GM18502 (cell line): ENCODE data around the gene LRP1B.
A peak's percentile ranks its signal among the peaks of the same experiment; 100 is the strongest.

Source experiments
- ATAC-seq: cut with Tn5 transposase; IDR thresholded peaks from one replicate; pipeline ENCODE4 v1.9.1; 2021; ENCODE audit warnings: mild to moderate bottlenecking; ENCODE audit not compliant: unreplicated experiment, poor library complexity

LRP1B gene

DNA sequence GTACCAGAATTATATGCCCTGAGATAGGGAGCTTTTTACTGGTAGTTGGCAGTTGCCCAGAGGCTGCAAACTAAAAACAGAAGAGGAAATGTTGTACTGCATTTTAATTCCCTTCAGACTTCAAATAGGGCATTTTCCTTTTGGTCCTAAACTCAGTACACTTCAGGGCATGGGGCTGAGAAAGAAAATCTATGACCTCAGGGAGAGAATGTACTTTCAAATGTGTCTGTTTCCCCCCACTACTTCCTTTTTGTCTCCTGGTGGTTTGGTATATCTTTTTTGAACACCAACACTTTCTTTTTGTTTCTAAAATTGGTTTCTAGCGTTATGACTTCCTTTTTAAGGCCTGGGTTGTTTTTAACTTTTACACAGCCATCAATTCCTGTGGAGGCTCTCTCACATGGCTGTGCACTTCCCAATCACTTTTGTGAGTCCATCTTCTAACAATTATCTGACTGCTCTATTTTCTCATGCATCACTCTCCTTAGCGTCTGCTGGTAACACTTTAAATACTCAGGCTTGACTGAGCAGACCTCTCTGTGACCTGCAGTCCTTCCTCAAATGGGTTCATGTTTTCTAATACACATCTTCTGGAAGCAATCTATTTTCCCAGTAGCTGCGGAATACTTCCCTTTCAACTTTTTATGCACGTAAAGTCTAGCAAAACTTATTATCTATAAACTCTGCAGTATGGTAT, 596.0 kb downstream of the LRP1B start:
- peak; percentile 85 for ATAC-seq

DNA sequence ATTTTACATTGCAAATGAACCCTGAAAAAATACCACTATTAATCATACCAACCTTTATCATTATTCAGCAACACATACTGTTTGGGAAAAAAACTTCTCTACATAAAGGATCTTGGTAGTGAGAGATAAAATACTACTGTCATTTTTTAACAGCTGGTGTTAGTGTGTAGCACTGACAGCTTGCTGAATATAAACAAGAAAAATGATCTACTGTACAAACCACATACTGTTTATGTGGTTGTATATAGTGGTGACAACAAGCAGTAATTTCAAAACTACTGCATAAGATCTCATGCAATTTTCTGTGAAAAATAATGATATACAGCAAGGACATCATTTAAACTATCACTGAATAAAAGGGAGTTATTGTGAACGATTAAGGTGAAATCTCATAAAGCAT, 601.2 kb downstream of the LRP1B start:
- ATAC-seq = no peak

DNA sequence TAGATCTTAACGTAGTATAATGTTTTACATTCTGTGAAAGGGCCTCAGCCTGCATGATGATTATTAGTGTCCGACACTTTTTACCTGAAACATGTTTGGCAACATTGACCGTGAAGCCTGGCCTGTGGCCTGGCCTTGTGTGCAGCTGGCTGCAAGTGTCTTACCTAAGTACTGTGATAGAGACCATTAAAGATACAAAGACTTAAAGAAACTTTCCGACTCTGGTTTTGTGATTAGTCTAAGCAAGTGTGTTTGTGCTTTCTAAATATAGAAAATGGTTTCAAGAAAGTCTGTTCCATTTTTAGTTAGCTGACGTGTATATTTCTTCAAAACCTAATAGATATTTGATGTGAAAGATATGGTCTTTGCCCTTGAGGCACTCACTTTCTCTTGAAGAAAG, 601.8 kb downstream of the LRP1B start:
- ATAC-seq = peak; percentile 80

DNA sequence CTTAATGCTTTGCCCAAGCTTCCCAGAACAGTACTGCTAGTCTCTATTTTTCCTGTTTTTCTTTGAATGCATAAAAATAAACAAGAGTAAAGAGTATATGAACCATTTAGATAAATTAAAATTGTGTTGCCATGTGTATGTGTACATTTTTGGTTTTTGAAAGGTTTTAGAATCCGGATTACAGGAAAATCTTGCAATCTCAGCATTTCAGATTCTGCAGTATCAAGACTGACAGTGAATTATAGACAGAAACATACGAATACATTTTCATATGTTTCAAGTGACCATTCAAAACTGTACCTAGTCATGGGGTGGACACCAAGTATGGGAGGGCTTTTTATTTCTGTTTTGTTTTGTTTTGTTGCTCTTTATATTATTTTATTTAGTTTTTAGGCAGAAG, 604.1 kb downstream of the LRP1B start:
- no peak for ATAC-seq

DNA sequence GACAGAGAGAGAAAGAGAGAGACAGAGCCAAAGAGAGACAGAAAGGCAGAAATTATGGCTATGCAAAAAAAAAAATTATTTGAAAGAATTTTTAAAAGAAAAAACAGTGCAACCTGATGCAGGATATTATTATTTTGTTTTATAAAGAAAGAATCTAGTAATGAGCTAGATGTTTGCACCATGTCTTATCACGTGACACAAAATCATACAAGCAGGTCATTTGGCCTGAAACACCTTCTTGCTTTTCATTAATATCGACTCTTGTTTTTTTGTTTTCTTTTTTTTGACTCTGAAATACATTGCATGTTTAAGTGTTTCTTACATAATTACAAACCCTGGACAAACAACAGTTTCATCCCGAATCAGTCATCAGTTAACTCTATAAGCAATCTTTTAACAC, 606.0 kb downstream of the LRP1B start:
- ATAC-seq = no peak

DNA sequence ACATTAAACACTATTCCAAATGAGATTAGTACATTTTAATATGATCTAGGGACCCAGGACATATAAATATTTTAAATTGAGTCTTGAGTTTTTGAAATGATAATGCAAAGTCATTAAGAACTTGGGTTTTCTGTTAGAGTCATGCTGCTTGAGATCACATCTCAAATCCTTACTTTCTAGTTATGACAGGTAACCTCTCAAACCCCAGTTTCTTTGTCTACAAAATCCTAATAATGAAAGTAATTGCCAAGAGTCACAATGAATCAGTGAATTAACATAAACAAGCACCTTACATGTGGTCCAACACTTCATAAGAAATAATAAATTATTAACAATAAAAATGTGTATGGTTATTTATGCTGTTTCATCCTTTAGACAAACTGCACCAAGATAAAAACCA, 607.6 kb downstream of the LRP1B start:
- ATAC-seq = peak; percentile 64

DNA sequence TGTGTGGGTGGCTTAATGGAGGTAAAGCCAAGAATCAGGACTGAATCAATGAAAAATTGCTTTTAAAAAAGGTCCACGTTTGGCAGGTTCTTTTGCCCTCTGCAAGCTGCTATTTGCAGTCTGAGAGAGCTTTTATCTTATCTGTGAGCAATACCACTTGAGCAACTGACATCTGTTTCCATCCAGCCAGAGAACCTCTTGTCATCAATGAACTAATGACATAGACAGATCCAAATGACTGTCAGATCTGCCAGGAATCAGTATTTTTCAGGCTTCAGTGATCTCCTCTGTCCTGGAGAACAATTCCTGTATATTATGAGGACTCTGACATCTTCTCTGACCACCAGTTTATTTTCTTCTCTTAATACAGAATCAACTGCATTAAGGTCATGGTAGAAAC, 608.1 kb downstream of the LRP1B start:
- ATAC-seq = no peak

DNA sequence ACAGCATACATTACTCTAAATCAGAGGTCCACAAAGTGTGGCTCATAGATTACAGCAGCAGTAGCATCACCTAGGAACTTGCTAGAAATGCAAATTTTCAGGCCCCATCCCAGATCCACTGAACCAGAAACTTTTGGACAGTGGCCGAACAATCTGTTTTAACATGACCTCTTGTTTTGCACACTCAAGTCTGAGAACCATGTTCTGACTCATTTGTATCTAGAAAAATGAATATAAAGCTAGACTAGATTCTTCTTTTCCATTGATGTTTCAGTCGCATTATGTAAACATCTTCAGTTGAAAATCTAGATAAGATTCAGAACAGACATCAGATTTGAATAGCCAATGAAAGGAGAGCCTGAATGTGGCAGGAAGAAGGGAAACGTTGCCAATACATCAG, 608.8 kb downstream of the LRP1B start:
- no peak for ATAC-seq

DNA sequence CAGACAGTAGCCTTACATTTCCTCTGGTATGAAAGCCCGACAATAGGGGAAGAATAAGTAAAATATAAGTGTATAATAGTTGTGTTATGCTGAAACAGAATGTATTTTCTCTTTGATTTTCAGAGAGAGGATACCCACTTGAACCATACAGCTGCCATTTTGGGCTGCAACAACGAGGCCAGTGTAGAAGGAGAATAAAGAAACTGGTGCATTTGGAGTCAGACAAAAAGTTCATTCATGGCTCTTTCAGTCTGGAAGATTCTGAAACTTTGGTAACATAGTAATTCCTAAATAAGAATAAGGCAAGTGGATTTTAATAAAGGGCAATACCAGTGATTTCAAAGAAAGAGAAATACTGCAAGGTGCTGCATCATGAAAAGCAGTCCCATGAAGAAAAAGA, 610.9 kb downstream of the LRP1B start:
- ATAC-seq = no peak

DNA sequence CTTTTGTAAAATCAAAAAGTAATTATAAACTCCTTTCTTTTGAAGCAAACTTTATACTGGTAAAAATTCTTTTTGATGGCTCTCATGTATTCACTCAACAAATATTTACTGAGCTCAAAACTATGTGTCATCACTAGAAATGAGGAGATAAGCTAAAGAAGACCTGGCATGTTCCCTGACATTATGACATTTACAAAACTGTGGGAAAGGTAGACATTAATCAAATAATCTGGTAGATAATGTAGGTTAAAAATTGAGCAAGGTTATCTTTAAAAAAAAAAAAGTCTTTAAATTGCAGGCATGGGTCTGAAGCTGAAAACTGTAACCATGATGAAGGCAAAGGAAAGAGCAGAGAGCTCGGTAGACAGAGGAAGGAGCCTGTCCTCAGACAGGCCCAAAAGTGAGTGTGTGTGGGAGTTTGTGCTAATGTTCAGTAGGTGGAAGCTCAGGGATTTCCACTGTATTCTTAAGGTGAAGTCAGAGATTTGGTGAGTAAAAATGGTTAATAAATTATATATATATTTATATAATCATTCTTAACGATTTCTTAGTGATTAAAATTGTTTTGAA, 612.9 kb downstream of the LRP1B start:
- no peak for ATAC-seq

DNA sequence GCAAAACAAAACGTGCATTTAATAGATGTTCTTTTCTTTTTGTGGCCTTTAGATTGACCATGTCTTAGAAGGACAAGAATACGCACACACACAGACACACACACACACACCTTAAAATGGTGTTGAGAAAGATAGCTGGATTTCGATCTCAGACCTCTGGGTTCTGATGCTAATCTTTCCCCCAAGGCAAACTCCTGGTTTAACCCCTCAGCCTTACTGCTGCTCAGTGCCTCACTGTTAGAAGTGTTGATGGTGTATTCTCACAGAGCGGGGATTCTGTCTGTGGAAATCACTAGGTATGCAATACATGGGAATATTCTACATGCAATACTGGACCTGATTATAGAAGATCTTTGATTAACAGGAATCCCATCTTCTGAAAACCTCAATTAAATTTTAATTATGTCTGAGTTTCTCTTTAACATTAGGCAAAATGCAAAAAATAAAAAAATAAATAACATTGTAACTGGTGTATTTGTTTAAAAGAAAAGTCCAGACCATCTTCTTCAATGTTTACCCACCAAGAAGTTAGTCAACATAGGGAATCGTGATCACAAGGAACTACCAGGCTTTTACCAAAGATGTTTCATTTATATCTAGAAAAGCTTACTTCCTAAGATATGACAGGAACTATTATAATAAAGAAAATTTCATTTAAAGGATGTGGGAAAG, 613.5 kb downstream of the LRP1B start:
- ATAC-seq = no peak

DNA sequence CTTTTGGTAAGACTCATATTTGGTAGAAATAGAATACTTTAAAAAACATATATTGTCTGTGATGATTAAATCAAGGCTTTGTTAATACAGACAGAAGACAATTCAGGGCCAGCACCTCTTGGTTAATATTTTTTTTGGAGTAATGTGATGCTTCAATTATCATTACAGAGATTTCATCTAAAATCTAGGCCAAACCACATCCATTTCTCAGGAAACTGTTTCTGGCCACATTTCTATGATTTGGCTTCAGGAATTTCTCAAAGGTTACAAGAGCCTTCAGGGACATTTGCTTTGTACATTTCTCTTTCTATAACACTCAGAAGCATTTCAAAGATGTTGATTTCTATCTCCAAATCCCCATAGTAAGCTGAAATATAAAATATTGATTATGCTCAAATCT, 614.9 kb downstream of the LRP1B start:
- no peak for ATAC-seq

DNA sequence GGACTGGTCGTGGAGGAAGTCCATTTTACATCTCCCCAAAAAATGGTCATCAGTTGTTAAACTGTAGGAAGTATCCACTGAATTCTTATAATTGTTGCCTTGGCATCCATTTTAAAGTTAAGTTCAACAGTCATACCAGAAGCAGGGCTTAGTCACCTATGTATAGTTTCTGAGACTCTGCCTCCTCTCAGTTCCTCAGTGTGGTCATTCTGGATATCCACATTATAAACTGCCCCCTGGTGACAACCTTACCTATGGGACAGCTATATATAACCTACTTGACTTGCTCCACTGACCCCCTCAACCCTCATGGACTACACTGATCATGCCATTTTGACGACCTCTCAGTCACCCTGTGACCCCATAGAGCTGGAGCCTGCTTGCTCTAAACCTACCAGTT, 617.0 kb downstream of the LRP1B start:
- peak; percentile 100 for ATAC-seq

DNA sequence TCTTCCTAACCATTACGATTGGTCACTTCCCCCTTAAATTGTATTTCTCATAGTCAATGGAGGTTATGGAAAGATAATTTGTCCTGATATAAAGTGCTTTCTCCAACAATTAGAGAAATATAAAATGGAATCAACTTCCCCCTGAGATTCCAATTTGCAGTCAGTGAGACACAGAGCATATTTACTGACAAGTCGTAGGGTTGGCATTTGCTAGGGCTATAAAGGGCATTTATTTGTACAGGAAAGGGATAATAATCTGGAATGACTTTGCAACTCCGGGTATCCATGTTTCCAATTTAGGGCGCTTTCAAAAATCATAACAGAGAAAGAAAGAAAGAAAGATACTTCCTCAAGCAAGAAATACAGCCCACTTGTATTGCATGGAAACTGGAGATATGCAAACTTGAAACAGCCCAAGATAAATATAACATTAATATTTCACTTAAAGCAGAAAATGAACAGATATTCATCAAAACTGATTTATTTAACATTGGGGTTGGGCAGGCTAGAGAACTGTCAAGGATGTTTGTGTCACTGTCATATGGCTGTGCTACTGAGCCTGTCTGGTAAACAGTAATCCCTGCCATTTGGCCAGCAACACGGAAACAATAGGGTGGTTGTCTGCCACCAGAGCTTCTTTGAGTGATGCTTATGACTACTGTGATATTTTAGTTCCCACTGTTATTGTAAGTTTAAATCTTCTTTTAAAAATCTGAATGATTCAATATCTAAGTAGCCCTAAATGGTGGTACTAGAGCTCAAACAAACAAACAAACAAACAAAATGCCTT, 621.8 kb downstream of the LRP1B start:
- ATAC-seq = no peak

DNA sequence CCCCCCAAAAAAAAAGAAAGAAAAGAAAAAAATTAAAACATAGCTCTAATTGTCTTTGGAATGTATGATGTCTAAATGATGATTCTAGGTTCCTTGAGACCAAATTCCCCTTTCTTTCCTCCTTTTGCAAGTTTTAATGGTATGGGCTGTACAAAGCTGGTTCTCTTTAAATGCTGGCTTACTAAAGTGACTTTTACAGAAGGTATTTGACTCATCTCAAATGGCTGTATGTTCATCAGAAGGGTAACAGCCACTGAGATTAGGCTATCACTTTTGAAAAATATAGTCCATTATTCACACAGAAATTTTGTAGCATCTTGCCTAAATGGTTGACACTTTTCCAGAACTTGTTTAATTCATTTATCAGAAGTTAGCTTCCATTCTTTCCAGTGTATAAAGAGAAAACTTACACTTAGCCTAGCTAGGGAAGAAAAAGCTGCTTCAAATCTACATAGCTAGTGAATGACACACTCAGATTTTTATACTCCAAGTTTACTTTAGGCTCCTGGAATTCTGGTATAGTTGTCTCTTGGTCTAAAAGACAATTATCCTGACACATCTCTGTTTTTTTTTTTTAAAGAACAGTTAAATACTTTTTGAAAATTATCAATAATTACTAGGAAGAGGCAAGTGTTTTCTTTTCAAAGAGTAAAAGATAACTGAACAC, 622.6 kb downstream of the LRP1B start:
- ATAC-seq = no peak

DNA sequence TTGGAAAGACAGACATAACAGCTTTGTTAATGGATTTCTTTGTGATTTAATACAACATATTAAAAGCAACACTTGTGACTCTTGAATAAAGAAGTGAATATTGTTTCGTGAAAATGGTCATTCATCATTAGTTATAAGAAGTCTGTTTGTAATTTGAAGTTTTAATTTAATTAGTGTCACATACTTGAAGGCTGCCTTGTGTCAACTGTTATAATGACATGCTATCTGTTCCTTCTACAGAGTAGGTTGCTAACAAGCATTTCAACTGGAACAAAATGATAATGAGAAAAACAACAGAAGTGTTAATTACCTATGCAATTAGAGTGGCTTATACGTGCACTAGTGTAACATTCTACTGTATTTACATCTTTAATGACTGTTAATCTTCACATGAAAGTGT, 624.7 kb downstream of the LRP1B start:
- ATAC-seq = no peak

DNA sequence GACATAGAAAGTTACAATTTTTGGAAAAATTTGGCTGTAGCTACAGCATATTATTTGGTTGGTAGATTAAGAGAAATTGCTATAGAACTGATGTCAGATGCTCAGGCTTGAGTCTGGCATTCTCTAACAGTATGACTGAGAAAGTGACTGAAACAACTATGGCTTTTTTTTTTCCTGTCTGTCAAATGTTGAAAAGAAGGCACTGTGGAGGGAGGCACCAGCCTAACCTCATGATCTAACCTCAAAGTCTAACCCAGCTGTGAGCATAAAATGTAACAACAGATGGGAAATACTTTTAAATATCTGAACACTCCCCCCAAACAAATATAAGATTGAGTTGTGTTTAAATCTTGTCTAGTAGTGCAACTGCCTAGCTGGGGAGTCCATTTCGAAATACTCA, 629.1 kb downstream of the LRP1B start:
- no peak for ATAC-seq

DNA sequence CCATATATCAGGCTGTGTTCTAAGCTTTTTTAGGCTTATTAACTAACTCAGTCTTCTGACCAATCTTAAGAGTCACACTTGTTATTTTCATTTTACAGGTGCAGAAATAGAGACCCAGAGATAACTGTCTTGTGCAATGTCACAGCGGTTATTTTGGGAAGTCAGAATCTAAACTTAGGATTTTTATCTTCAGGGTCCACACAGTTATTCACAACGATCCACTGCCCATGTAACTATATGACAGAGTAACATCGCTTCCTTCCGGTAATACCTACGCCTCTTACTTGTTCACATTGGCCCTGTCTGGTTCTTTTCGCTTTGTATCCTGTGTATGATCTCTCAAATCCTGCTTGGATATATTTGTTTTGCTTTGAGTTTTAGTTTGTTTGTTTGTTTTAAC, 631.7 kb downstream of the LRP1B start:
- ATAC-seq = no peak

DNA sequence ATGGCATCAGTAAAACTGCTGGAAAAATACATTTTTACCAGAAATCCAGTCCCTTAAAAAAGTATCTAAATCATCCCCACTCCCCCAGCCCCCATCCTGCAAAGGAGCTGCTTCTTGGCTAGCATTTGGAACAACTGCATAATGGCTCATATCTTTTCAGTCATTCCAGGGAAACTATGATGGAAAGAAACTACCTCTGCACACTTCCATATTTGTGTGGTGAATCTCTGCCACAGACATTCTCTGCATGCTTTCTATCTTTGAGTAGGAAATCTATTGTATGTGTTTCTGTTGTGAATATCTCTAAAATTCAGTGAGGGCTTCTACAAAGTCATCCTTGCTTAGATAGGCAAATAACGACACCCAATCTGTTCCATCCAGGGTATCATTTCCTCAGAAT, 632.3 kb downstream of the LRP1B start:
- no peak for ATAC-seq

DNA sequence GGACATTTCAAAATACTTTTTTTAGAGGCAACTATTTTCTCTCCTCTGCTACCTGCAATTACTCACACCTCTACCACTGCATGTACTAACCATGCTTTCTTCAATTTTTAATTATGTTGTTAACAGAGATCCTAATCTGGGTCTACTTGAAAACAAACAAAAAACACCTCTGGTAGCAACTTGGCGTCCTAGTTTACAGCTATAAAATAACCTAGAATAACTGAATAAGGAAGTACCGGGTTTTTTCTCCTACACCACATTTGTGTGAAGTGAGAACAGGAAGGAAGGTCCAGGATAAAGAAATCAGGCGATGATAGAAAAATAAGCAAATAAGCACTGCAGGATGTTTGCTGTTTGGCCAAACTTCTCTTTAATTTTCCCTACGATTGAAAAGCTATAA, 633.5 kb downstream of the LRP1B start:
- ATAC-seq = no peak

DNA sequence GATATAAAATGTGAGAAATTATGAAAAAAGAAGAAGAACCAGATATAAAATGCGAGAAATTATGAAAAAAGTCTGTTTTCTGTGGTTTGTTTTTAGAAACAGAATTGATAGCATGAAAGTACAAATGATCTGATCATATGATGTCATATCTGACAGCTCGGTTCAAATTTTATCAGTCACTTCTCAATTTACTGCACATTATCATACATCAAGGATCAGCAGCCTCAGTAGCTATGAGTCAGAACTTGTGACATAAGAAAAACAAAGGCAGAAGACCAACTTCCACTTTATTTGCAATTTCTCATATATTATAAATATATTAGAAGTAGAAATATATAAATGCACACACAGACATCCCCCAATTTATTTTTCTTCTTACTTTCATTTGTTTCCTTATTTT, 634.0 kb downstream of the LRP1B start:
- no peak for ATAC-seq
